Endodermal cell (in vitro differentiated cells): Measurements from ENCODE around the gene DDX10. TPM values are rescaled to one million over a fixed set of nuclear protein-coding genes. Genes with fewer than 3 reads are reported as not detected.
A peak's percentile ranks its signal among the peaks of the same experiment; 100 is the strongest.

ENCODE experiments used
- DNase-seq: peaks from one replicate; pipeline ENCODE4 v3.0.0-alpha.2; 2017
- H3K27ac ChIP-seq: 2 replicates; pipeline ENCODE4 v1.5.1; 2013; ENCODE audit warnings: mild to moderate bottlenecking, low read depth, low read length, moderate library complexity
- H3K27me3 ChIP-seq: 2 replicates; pipeline ENCODE4 v1.6.1; 2013; ENCODE audit warnings: mild to moderate bottlenecking, low read length, moderate library complexity; ENCODE audit not compliant: insufficient read depth, control insufficient read depth, poor library complexity, severe bottlenecking
- H3K36me3 ChIP-seq: 2 replicates; pipeline ENCODE4 v1.7.0; 2013; ENCODE audit warnings: mild to moderate bottlenecking, low read length, moderate library complexity; ENCODE audit not compliant: control insufficient read depth, insufficient read depth
- H3K4me1 ChIP-seq: one replicate; pipeline ENCODE4 v1.7.0; 2013; ENCODE audit warnings: low read length; ENCODE audit not compliant: control insufficient read depth, insufficient read depth
- H3K4me3 ChIP-seq: 2 replicates; pipeline ENCODE4 v1.5.1; 2013; ENCODE audit warnings: mild to moderate bottlenecking, low read length, moderate library complexity
- H3K9ac ChIP-seq: 2 replicates; pipeline ENCODE4 v1.6.1; 2013; ENCODE audit warnings: mild to moderate bottlenecking, low read length, moderate library complexity; ENCODE audit not compliant: poor library complexity, severe bottlenecking; ENCODE audit errors: extremely low read depth
- H3K9me3 ChIP-seq: 2 replicates; pipeline ENCODE4 v1.6.1; 2013; ENCODE audit warnings: mild to moderate bottlenecking, low read length, moderate library complexity; ENCODE audit not compliant: control insufficient read depth
- H3K27ac Mint-ChIP-seq: 2 replicates; pipeline ENCODE4 v1.8.0; 2020; ENCODE audit warnings: mixed read lengths
- H3K27me3 Mint-ChIP-seq: 2 replicates; pipeline ENCODE4 v1.8.0; 2021; ENCODE audit warnings: mild to moderate bottlenecking, mixed read lengths; ENCODE audit not compliant: insufficient read depth
- H3K36me3 Mint-ChIP-seq: 2 replicates; pipeline ENCODE4 v1.8.0; 2020; ENCODE audit warnings: low read depth, mixed read lengths
- H3K4me1 Mint-ChIP-seq: 2 replicates; pipeline ENCODE4 v1.8.0; 2020; ENCODE audit warnings: mixed read lengths
- H3K4me3 Mint-ChIP-seq: 2 replicates; pipeline ENCODE4 v1.8.0; 2020; ENCODE audit warnings: mild to moderate bottlenecking, moderate library complexity, mixed read lengths
- H3K9me3 Mint-ChIP-seq: 2 replicates; pipeline ENCODE4 v1.8.0; 2020; ENCODE audit warnings: mild to moderate bottlenecking, mixed read lengths
- CTCF ChIP-seq: fragments of 200-600 bp; sonication (generic); conservative IDR thresholded peaks from 2 replicates; pipeline ENCODE4 v1.5.0; 2021; ENCODE audit warnings: antibody characterized with exemption, mild to moderate bottlenecking
- WGBS, 2 experiments: methylation state at CpG; one replicate each; pipeline versions ENCODE4 v1.1.5 to v1.1.7; 2013; ENCODE audit warnings: missing lambda C conversion rate in 2 of 2, mixed read lengths in 1 of 2; ENCODE audit not compliant: insufficient coverage in 1 of 2, insufficient read length in 1 of 2; 5-methylcytosine and 5-hydroxymethylcytosine counted together
- total RNA-seq, 2 donors: library from RNA; stranded (reverse); fragmentation: NEBNext Ultra II Directional in 1 of 2; extraction: Animal tissue kit (Norgen Biotek cat#: 25700) in 1 of 2; gene quantifications; 2 replicates in 1 of 2; 3 replicates in 1 of 2; pipeline ENCODE4 v1.2.1, GENCODE V29; 2021

Gene DDX10
- total RNA-seq, 2 donors from 2014 or later = 31.1 to 32.7 TPM

- H3K27me3 Mint-ChIP-seq = no peaks in the 10 kb centered on the region
- H3K4me1 Mint-ChIP-seq = peaks cover 52% of the 10 kb centered on the region
- Histone ChIP-seq H3K4me1 (peaks cover 17% of the 10 kb centered on the region), H3K36me3 (no peaks in the 10 kb centered on the region), H3K27me3 (no peaks in the 10 kb centered on the region), H3K9me3 (no peaks in the 10 kb centered on the region), H3K27ac (no peak overlapping the region), H3K9ac (no peak overlapping the region), H3K4me3 (no peak overlapping the region)
- WGBS, 2 experiments = 86 to 95% methylated on average over 3 of the region's 3 CpGs
- no peaks in the 10 kb centered on the region for H3K9me3 Mint-ChIP-seq
- no peak overlapping the region for H3K4me3 Mint-ChIP-seq
- DNase-seq = peak; percentile 55
- H3K27ac Mint-ChIP-seq = peak overlapping the region; percentile 56
- no peak for TF ChIP-seq CTCF
- no peaks in the 10 kb centered on the region for H3K36me3 Mint-ChIP-seq
Measured at GRCh38 chr11:108926841-108927577, 262.1 kb downstream of the DDX10 start.

- H3K27ac ChIP-seq = no peak overlapping the region
- no peaks in the 10 kb centered on the region for H3K36me3 Mint-ChIP-seq
- DNase-seq = peak; percentile 84
- H3K4me1 ChIP-seq = peaks cover 11% of the 10 kb centered on the region
- no peak overlapping the region for H3K9ac ChIP-seq
- H3K9me3 Mint-ChIP-seq = no peaks in the 10 kb centered on the region
- peaks cover 44% of the 10 kb centered on the region for H3K4me1 Mint-ChIP-seq
- H3K36me3 ChIP-seq = no peaks in the 10 kb centered on the region
- H3K27me3 ChIP-seq = no peaks in the 10 kb centered on the region
- peak overlapping the region; percentile 57 for H3K27ac Mint-ChIP-seq
- no peaks in the 10 kb centered on the region for H3K27me3 Mint-ChIP-seq
- no peak overlapping the region for H3K4me3 ChIP-seq
- no peak for TF ChIP-seq CTCF
- no peaks in the 10 kb centered on the region for H3K9me3 ChIP-seq
- no peak overlapping the region for H3K4me3 Mint-ChIP-seq
- WGBS, 2 experiments = 67 to 80% methylated on average over 1 to 7 of the region's 7 CpGs
Measured at GRCh38 chr11:108927791-108928545, 263.1 kb downstream of the DDX10 start.

- H3K4me1 ChIP-seq = peaks cover 11% of the 10 kb centered on the region
- Mint-ChIP-seq H3K36me3 (no peaks in the 10 kb centered on the region), H3K9me3 (no peaks in the 10 kb centered on the region), H3K27ac (no peak overlapping the region), H3K4me3 (no peak overlapping the region), H3K27me3 (no peaks in the 10 kb centered on the region), H3K4me1 (peaks cover 46% of the 10 kb centered on the region)
- no peak overlapping the region for H3K27ac ChIP-seq
- H3K27me3 ChIP-seq = no peaks in the 10 kb centered on the region
- H3K9ac ChIP-seq = no peak overlapping the region
- H3K36me3 ChIP-seq = no peaks in the 10 kb centered on the region
- no peak overlapping the region for H3K4me3 ChIP-seq
- H3K9me3 ChIP-seq = no peaks in the 10 kb centered on the region
- no peak for TF ChIP-seq CTCF
- DNase-seq = no peak
- 100% methylated on average over 1 of the region's 1 CpG; no CpG with 5 or more reads in 1 of the 2 experiments for WGBS, 2 experiments
Measured at GRCh38 chr11:108929241-108929640, 264.4 kb downstream of the DDX10 start.
